Measurements from ENCODE around the gene KRT13.
A peak's percentile ranks its signal among the peaks of the same experiment; 100 is the strongest.

The KRT13 gene

GRCh38 chr17:41498276-41498675 is 7.1 kb downstream of the KRT13 start:
- no peak for DNase-seq (ENCODE audit: low read depth in 2 of 2, low spot score in 1 of 2)

- peak in 1 of 2 donors; percentile 10 for DNase-seq (ENCODE audit: low read depth in 2 of 2, low spot score in 1 of 2)
Observed at GRCh38 chr17:41496803-41497484, 8.5 kb downstream of the KRT13 start.

- no peak for DNase-seq (ENCODE audit: low read depth in 2 of 2, low spot score in 1 of 2)
Observed at GRCh38 chr17:41494524-41494923, 10.9 kb downstream of the KRT13 start.

- no peak for DNase-seq (ENCODE audit: low read depth in 2 of 2, low spot score in 1 of 2)
Observed at GRCh38 chr17:41492771-41493170, 12.6 kb downstream of the KRT13 start.

- DNase-seq (ENCODE audit: low read depth in 2 of 2, low spot score in 1 of 2): no peak
Observed at GRCh38 chr17:41492351-41492750, 13.1 kb downstream of the KRT13 start.

- DNase-seq (ENCODE audit: low read depth in 2 of 2, low spot score in 1 of 2): no peak
Observed at GRCh38 chr17:41491476-41491875, 13.9 kb downstream of the KRT13 start.

GRCh38 chr17:41490000-41490990 is 15.1 kb downstream of the KRT13 start:
- no peak for DNase-seq (ENCODE audit: low read depth in 2 of 2, low spot score in 1 of 2)

GRCh38 chr17:41489531-41489930 is 15.9 kb downstream of the KRT13 start, which contains the start of gene KRT36:
Gene KRT36, minus strand, starts transcription at chr17:41489910. Its CDS starts 46 bp downstream, at chr17:41489864.
- DNase-seq (ENCODE audit: low read depth in 2 of 2, low spot score in 1 of 2): no peak

- no peak for DNase-seq (ENCODE audit: low read depth in 2 of 2, low spot score in 1 of 2)
Observed at GRCh38 chr17:41486809-41487530, 18.4 kb downstream of the KRT13 start.

GRCh38 chr17:41486316-41486715 is 19.1 kb downstream of the KRT13 start:
- DNase-seq (ENCODE audit: low read depth in 2 of 2, low spot score in 1 of 2): no peak

GRCh38 chr17:41484920-41485904 is 20.2 kb downstream of the KRT13 start:
- no peak for DNase-seq (ENCODE audit: low read depth in 2 of 2, low spot score in 1 of 2)

GRCh38 chr17:41483991-41484826 is 21.2 kb downstream of the KRT13 start:
- DNase-seq (ENCODE audit: low read depth in 2 of 2, low spot score in 1 of 2): no peak

- DNase-seq (ENCODE audit: low read depth in 2 of 2, low spot score in 1 of 2): no peak
Observed at GRCh38 chr17:41483531-41483930, 21.9 kb downstream of the KRT13 start.

- no peak for DNase-seq (ENCODE audit: low read depth in 2 of 2, low spot score in 1 of 2)
Observed at GRCh38 chr17:41481036-41481435, 24.4 kb downstream of the KRT13 start, which contains the start of gene KRT35. Gene KRT35, minus strand, starts transcription at chr17:41481151. Its CDS starts 54 bp downstream, at chr17:41481097.

- no peak for DNase-seq (ENCODE audit: low read depth in 2 of 2, low spot score in 1 of 2)
Observed at GRCh38 chr17:41480581-41480980, 24.8 kb downstream of the KRT13 start.

- no peak for DNase-seq (ENCODE audit: low read depth in 2 of 2, low spot score in 1 of 2)
Observed at GRCh38 chr17:41480136-41480535, 25.3 kb downstream of the KRT13 start.

GRCh38 chr17:41478237-41478636 is 27.2 kb downstream of the KRT13 start:
- no peak for DNase-seq (ENCODE audit: low read depth in 2 of 2, low spot score in 1 of 2)

- no peak for DNase-seq (ENCODE audit: low read depth in 2 of 2, low spot score in 1 of 2)
Observed at GRCh38 chr17:41476866-41477815, 28.3 kb downstream of the KRT13 start.
